ENCODE data around the gene DAPK3.

Gene DAPK3

GRCh38 chr19:3961007-3961406 lies 9.9 kb downstream of the DAPK3 start:
- TF ChIP-seq ZNF8 (CRISPR knock-in tag; IDR thresholded peaks at IDR 0.05) (no peak), ZNF565 (CRISPR knock-in tag; conservative IDR thresholded peaks at IDR 0.05; ENCODE audit: low read depth) (no peak), CREB5 (CRISPR knock-in tag; IDR thresholded peaks at IDR 0.05; ENCODE audit: low read depth) (no peak), SNAI2 (CRISPR knock-in tag; IDR thresholded peaks at IDR 0.05) (no peak), ARNTL (CRISPR knock-in tag; IDR thresholded peaks at IDR 0.05; ENCODE audit: borderline replicate concordance, low read depth) (no peak), GLIS3 (CRISPR knock-in tag; IDR thresholded peaks at IDR 0.05) (no peak), CSDC2 (CRISPR knock-in tag; IDR thresholded peaks at IDR 0.05) (no peak), OSR1 (CRISPR knock-in tag; IDR thresholded peaks at IDR 0.05) (no peak), ISL1 (CRISPR knock-in tag; IDR thresholded peaks at IDR 0.05) (no peak), ZC3H10 (CRISPR knock-in tag; IDR thresholded peaks at IDR 0.05) (no peak), RARB (CRISPR knock-in tag; IDR thresholded peaks at IDR 0.05) (no peak), ZNF70 (CRISPR knock-in tag; IDR thresholded peaks at IDR 0.05) (no peak)
- TF ChIP-seq, protein P1, sequence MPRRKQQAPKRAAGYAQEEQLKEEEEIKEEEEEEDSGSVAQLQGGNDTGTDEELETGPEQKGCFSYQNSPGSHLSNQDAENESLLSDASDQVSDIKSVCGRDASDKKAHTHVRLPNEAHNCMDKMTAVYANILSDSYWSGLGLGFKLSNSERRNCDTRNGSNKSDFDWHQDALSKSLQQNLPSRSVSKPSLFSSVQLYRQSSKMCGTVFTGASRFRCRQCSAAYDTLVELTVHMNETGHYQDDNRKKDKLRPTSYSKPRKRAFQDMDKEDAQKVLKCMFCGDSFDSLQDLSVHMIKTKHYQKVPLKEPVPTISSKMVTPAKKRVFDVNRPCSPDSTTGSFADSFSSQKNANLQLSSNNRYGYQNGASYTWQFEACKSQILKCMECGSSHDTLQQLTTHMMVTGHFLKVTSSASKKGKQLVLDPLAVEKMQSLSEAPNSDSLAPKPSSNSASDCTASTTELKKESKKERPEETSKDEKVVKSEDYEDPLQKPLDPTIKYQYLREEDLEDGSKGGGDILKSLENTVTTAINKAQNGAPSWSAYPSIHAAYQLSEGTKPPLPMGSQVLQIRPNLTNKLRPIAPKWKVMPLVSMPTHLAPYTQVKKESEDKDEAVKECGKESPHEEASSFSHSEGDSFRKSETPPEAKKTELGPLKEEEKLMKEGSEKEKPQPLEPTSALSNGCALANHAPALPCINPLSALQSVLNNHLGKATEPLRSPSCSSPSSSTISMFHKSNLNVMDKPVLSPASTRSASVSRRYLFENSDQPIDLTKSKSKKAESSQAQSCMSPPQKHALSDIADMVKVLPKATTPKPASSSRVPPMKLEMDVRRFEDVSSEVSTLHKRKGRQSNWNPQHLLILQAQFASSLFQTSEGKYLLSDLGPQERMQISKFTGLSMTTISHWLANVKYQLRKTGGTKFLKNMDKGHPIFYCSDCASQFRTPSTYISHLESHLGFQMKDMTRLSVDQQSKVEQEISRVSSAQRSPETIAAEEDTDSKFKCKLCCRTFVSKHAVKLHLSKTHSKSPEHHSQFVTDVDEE (CRISPR knock-in tag; IDR thresholded peaks at IDR 0.05) = no peak
- TF ChIP-seq, protein P2, sequence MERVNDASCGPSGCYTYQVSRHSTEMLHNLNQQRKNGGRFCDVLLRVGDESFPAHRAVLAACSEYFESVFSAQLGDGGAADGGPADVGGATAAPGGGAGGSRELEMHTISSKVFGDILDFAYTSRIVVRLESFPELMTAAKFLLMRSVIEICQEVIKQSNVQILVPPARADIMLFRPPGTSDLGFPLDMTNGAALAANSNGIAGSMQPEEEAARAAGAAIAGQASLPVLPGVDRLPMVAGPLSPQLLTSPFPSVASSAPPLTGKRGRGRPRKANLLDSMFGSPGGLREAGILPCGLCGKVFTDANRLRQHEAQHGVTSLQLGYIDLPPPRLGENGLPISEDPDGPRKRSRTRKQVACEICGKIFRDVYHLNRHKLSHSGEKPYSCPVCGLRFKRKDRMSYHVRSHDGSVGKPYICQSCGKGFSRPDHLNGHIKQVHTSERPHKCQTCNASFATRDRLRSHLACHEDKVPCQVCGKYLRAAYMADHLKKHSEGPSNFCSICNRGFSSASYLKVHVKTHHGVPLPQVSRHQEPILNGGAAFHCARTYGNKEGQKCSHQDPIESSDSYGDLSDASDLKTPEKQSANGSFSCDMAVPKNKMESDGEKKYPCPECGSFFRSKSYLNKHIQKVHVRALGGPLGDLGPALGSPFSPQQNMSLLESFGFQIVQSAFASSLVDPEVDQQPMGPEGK (CRISPR knock-in tag; IDR thresholded peaks at IDR 0.05; ENCODE audit: borderline replicate concordance) = no peak
- no peak for ATAC-seq

GRCh38 chr19:3959766-3960131 lies 11.2 kb downstream of the DAPK3 start:
- TF ChIP-seq ZNF565 (CRISPR knock-in tag; conservative IDR thresholded peaks at IDR 0.05; ENCODE audit: low read depth) (no peak), ARNTL (CRISPR knock-in tag; IDR thresholded peaks at IDR 0.05; ENCODE audit: borderline replicate concordance, low read depth) (no peak), PPARA (CRISPR knock-in tag; IDR thresholded peaks at IDR 0.05; ENCODE audit: borderline replicate concordance) (no peak), ZNF8 (CRISPR knock-in tag; IDR thresholded peaks at IDR 0.05) (no peak), SNAI2 (CRISPR knock-in tag; IDR thresholded peaks at IDR 0.05) (no peak), POU6F1 (CRISPR knock-in tag; IDR thresholded peaks at IDR 0.05; ENCODE audit: borderline replicate concordance, low read depth) (no peak), ZNF70 (CRISPR knock-in tag; IDR thresholded peaks at IDR 0.05) (no peak), CSRNP3 (CRISPR knock-in tag; IDR thresholded peaks at IDR 0.05) (no peak), ESRRG (CRISPR knock-in tag; IDR thresholded peaks at IDR 0.05) (no peak), ZFP30 (CRISPR knock-in tag; IDR thresholded peaks at IDR 0.05) (no peak), CSDC2 (CRISPR knock-in tag; IDR thresholded peaks at IDR 0.05) (no peak), TCF4 (CRISPR knock-in tag; IDR thresholded peaks at IDR 0.05; ENCODE audit: borderline replicate concordance) (no peak)
- TF ChIP-seq, protein P1 (CRISPR knock-in tag; IDR thresholded peaks at IDR 0.05) = no peak
- ATAC-seq = no peak
